Muscle layer of duodenum (tissue), 2 donors: ENCODE results near the gene DHX32.

Experiments used
- H3K27ac ChIP-seq: one replicate; pipeline ENCODE4 v1.7.0; 2013; ENCODE audit warnings: mild to moderate bottlenecking, low read length
- H3K27me3 ChIP-seq: one replicate; pipeline ENCODE4 v1.7.0; 2013; ENCODE audit warnings: low read depth, mild to moderate bottlenecking, control low read depth, low read length
- H3K36me3 ChIP-seq, 2 donors: one replicate each; pipeline ENCODE4 v1.7.0; 2013; ENCODE audit warnings: low read length in 2 of 2, control low read depth in 1 of 2, mild to moderate bottlenecking in 1 of 2; ENCODE audit not compliant: insufficient read depth in 2 of 2, control insufficient read depth in 1 of 2
- H3K4me1 ChIP-seq, 2 donors: one replicate each; pipeline ENCODE4 v1.7.0; 2013; ENCODE audit warnings: low read length in 2 of 2, mild to moderate bottlenecking in 2 of 2, control low read depth in 1 of 2, moderate library complexity in 1 of 2; ENCODE audit not compliant: insufficient read depth in 2 of 2, control insufficient read depth in 1 of 2
- H3K4me3 ChIP-seq, 2 donors: one replicate each; pipeline ENCODE4 v1.7.0; 2013; ENCODE audit warnings: low read length in 2 of 2, low read depth in 1 of 2, mild to moderate bottlenecking in 1 of 2
- H3K9me3 ChIP-seq, 2 donors: one replicate each; pipeline ENCODE4 v1.7.0; 2013; ENCODE audit warnings: low read length in 2 of 2, control low read depth in 1 of 2, mild to moderate bottlenecking in 1 of 2; ENCODE audit not compliant: control insufficient read depth in 1 of 2
- donor health status: healthy.

Gene DHX32

GRCh38 chr10:125865120-125865519, 16.0 kb downstream of the DHX32 start:
- H3K4me1 ChIP-seq = no peaks in the 10 kb centered on the region
- H3K9me3 ChIP-seq = no peaks in the 10 kb centered on the region
- no peaks in the 10 kb centered on the region for H3K27me3 ChIP-seq
- no peak overlapping the region for H3K4me3 ChIP-seq
- no peak overlapping the region for H3K27ac ChIP-seq
- H3K36me3 ChIP-seq = peaks cover 18 to 26% of the 10 kb centered on the region in 2 donors

GRCh38 chr10:125859128-125859817, 21.8 kb downstream of the DHX32 start:
- H3K27me3 ChIP-seq = no peaks in the 10 kb centered on the region
- no peaks in the 10 kb centered on the region for H3K9me3 ChIP-seq
- no peak overlapping the region for H3K27ac ChIP-seq
- no peak overlapping the region for H3K4me3 ChIP-seq
- no peaks in the 10 kb centered on the region for H3K4me1 ChIP-seq
- H3K36me3 ChIP-seq = peaks cover 21 to 30% of the 10 kb centered on the region in 2 donors

- no peaks in the 10 kb centered on the region for H3K4me1 ChIP-seq
- no peak overlapping the region for H3K27ac ChIP-seq
Observed at GRCh38 chr10:125857185-125857760, 23.8 kb downstream of the DHX32 start.

GRCh38 chr10:125852487-125852886, 28.6 kb downstream of the DHX32 start:
- Histone ChIP-seq H3K9me3 (no peaks in the 10 kb centered on the region), H3K36me3 (peaks cover 33 to 44% of the 10 kb centered on the region in 2 donors), H3K27me3 (no peaks in the 10 kb centered on the region), H3K27ac (no peak overlapping the region), H3K4me3 (no peak overlapping the region), H3K4me1 (no peaks in the 10 kb centered on the region)

More at GRCh38 chr10:125857185-125857760, 23.8 kb downstream of the DHX32 start:
- peaks cover 31 to 34% of the 10 kb centered on the region in 2 donors for H3K36me3 ChIP-seq
- no peak overlapping the region for H3K4me3 ChIP-seq
- H3K27me3 ChIP-seq = no peaks in the 10 kb centered on the region
- no peaks in the 10 kb centered on the region for H3K9me3 ChIP-seq

GRCh38 chr10:125850766-125851731, 30.0 kb downstream of the DHX32 start:
- Histone ChIP-seq H3K4me3 (no peak overlapping the region), H3K27ac (no peak overlapping the region), H3K4me1 (no peaks in the 10 kb centered on the region), H3K36me3 (peaks cover 33 to 37% of the 10 kb centered on the region in 2 donors), H3K9me3 (no peaks in the 10 kb centered on the region), H3K27me3 (no peaks in the 10 kb centered on the region)

- no peak overlapping the region for H3K27ac ChIP-seq
- H3K9me3 ChIP-seq = no peaks in the 10 kb centered on the region
- peaks cover 33 to 46% of the 10 kb centered on the region in 2 donors for H3K36me3 ChIP-seq
- H3K27me3 ChIP-seq = no peaks in the 10 kb centered on the region
- no peak overlapping the region for H3K4me3 ChIP-seq
- peaks cover 0 to 9% of the 10 kb centered on the region in 2 donors for H3K4me1 ChIP-seq
Observed at GRCh38 chr10:125849448-125849847, 31.6 kb downstream of the DHX32 start.

GRCh38 chr10:125848857-125849256, 32.2 kb downstream of the DHX32 start:
- H3K27me3 ChIP-seq = no peaks in the 10 kb centered on the region
- peaks cover 32 to 46% of the 10 kb centered on the region in 2 donors for H3K36me3 ChIP-seq
- H3K4me3 ChIP-seq = no peak overlapping the region
- peaks cover 0 to 9% of the 10 kb centered on the region in 2 donors for H3K4me1 ChIP-seq
- no peak overlapping the region for H3K27ac ChIP-seq
- H3K9me3 ChIP-seq = no peaks in the 10 kb centered on the region

GRCh38 chr10:125848371-125848770, 32.7 kb downstream of the DHX32 start:
- Histone ChIP-seq H3K4me1 (peaks cover 0 to 9% of the 10 kb centered on the region in 2 donors), H3K27me3 (no peaks in the 10 kb centered on the region), H3K4me3 (no peak overlapping the region), H3K9me3 (no peaks in the 10 kb centered on the region), H3K36me3 (peaks cover 30 to 46% of the 10 kb centered on the region in 2 donors), H3K27ac (no peak overlapping the region)

- peaks cover 0 to 9% of the 10 kb centered on the region in 2 donors for H3K4me1 ChIP-seq
- no peaks in the 10 kb centered on the region for H3K9me3 ChIP-seq
- H3K27me3 ChIP-seq = no peaks in the 10 kb centered on the region
- H3K36me3 ChIP-seq = peaks cover 26 to 41% of the 10 kb centered on the region in 2 donors
- no peak overlapping the region for H3K27ac ChIP-seq
- no peak overlapping the region for H3K4me3 ChIP-seq
Observed at GRCh38 chr10:125846894-125847293, 34.2 kb downstream of the DHX32 start.

- H3K9me3 ChIP-seq = no peaks in the 10 kb centered on the region
- no peaks in the 10 kb centered on the region for H3K27me3 ChIP-seq
- H3K27ac ChIP-seq = no peak overlapping the region
- peaks cover 0 to 9% of the 10 kb centered on the region in 2 donors for H3K4me1 ChIP-seq
- no peak overlapping the region for H3K4me3 ChIP-seq
- peaks cover 33 to 41% of the 10 kb centered on the region in 2 donors for H3K36me3 ChIP-seq
Observed at GRCh38 chr10:125845617-125846016, 35.5 kb downstream of the DHX32 start.

- Histone ChIP-seq H3K9me3 (no peaks in the 10 kb centered on the region), H3K27me3 (no peaks in the 10 kb centered on the region), H3K36me3 (peaks cover 40 to 47% of the 10 kb centered on the region in 2 donors), H3K4me1 (peaks cover 0 to 9% of the 10 kb centered on the region in 2 donors), H3K27ac (no peak overlapping the region), H3K4me3 (no peak overlapping the region)
Observed at GRCh38 chr10:125844751-125845221, 36.3 kb downstream of the DHX32 start.
